Spleen (tissue), 7 donors: ENCODE data around the gene CYP24A1.

ENCODE experiments used
- CTCF ChIP-seq, 11 experiments: fragments of 200-600 bp in 7 of 11; fragments of 450-650 bp in 4 of 11; sonication (generic) in 4 of 11; IDR thresholded peaks in 8 of 11; conservative IDR thresholded peaks in 3 of 11; 1 replicate in 7 of 11; 2 replicates in 4 of 11; pipeline versions ENCODE4 v1.4.0 to v1.8.0; 2016 to 2021; ENCODE audit warnings: antibody characterized with exemption in 11 of 11, inconsistent platforms in 4 of 11, mild to moderate bottlenecking in 1 of 11
- POLR2A ChIP-seq, 3 donors: fragments of 450-650 bp; IDR thresholded peaks; one replicate each; pipeline ENCODE4 v1.5.1; 2017; ENCODE audit warnings: antibody characterized with exemption in 3 of 3, mild to moderate bottlenecking in 1 of 3
- POLR2AphosphoS5 ChIP-seq, 3 donors: sonication (generic); formaldehyde crosslinking; IDR thresholded peaks; one replicate each; pipeline ENCODE4 v1.5.1; 2017; ENCODE audit warnings: antibody characterized with exemption in 3 of 3
- donor health status: DM: no; HTN: no; CAD: no; lungs with moderate emphysema.
- donor health status: DM: no; HTN: no; CAD: no.
- donor health status: DM: no; HTN: no; CAD: no.

- TF ChIP-seq POLR2A (IDR thresholded peaks at IDR 0.05) (no peak), CTCF (IDR thresholded peaks at IDR 0.05 in 8 of 11, conservative IDR thresholded peaks at IDR 0.05 in 3 of 11) (no peak), POLR2AphosphoS5 (IDR thresholded peaks at IDR 0.05) (no peak)
Measured at GRCh38 chr20:54170963-54171362, 2.8 kb downstream of the CYP24A1 start.
